Ectodermal cell (in vitro differentiated cells): Measurements from ENCODE around the gene CD40LG.
A peak's percentile ranks its signal among the peaks of the same experiment; 100 is the strongest.

ENCODE experiments used
- H3K27ac ChIP-seq: 2 replicates; pipeline ENCODE4 v1.7.0; 2013; ENCODE audit warnings: mild to moderate bottlenecking, low read depth, low read length; ENCODE audit not compliant: insufficient read depth, poor library complexity, severe bottlenecking
- H3K27me3 ChIP-seq: 2 replicates; pipeline ENCODE4 v1.7.0; 2013; ENCODE audit warnings: mild to moderate bottlenecking, low read length; ENCODE audit not compliant: insufficient read depth, control insufficient read depth, poor library complexity, severe bottlenecking
- H3K36me3 ChIP-seq: one replicate; pipeline ENCODE4 v1.7.0; 2013; ENCODE audit warnings: low read length; ENCODE audit not compliant: control insufficient read depth, insufficient read depth
- H3K4me1 ChIP-seq: one replicate; pipeline ENCODE4 v1.7.0; 2013; ENCODE audit warnings: low read length; ENCODE audit not compliant: control insufficient read depth, insufficient read depth
- H3K4me3 ChIP-seq: 2 replicates; pipeline ENCODE4 v1.7.0; 2013; ENCODE audit warnings: low read depth, low read length, control low read depth; ENCODE audit not compliant: insufficient read depth
- H3K9me3 ChIP-seq: 2 replicates; pipeline ENCODE4 v1.7.0; 2013; ENCODE audit warnings: mild to moderate bottlenecking, low read length, moderate library complexity; ENCODE audit not compliant: control insufficient read depth
- WGBS, 2 experiments: methylation state at CpG; one replicate each; pipeline ENCODE4 v1.1.7; 2013; ENCODE audit warnings: missing lambda C conversion rate in 2 of 2; 5-methylcytosine and 5-hydroxymethylcytosine counted together

The CD40LG gene

GRCh38 chrX:136666088-136666487 lies 18.1 kb downstream of the CD40LG start:
- H3K27me3 ChIP-seq = no peaks in the 10 kb centered on the region
- H3K36me3 ChIP-seq = no peaks in the 10 kb centered on the region
- H3K27ac ChIP-seq = no peak overlapping the region
- no peak overlapping the region for H3K4me3 ChIP-seq
- H3K9me3 ChIP-seq = no peaks in the 10 kb centered on the region
- H3K4me1 ChIP-seq = no peaks in the 10 kb centered on the region
- WGBS, 2 experiments = 80 to 100% methylated on average over 1 of the region's 1 CpG

GRCh38 chrX:136667446-136668168 lies 19.6 kb downstream of the CD40LG start:
- Histone ChIP-seq H3K27me3 (no peaks in the 10 kb centered on the region), H3K36me3 (no peaks in the 10 kb centered on the region), H3K27ac (no peak overlapping the region), H3K9me3 (no peaks in the 10 kb centered on the region), H3K4me1 (no peaks in the 10 kb centered on the region), H3K4me3 (no peak overlapping the region)
- 94 to 97% methylated on average over 5 to 10 of the region's 10 CpGs for WGBS, 2 experiments

GRCh38 chrX:136671006-136671610 lies 23.1 kb downstream of the CD40LG start:
- Histone ChIP-seq H3K27me3 (no peaks in the 10 kb centered on the region), H3K4me1 (no peaks in the 10 kb centered on the region), H3K9me3 (no peaks in the 10 kb centered on the region), H3K27ac (no peak overlapping the region), H3K36me3 (no peaks in the 10 kb centered on the region), H3K4me3 (no peak overlapping the region)
- 91 to 96% methylated on average over 2 of the region's 3 CpGs for WGBS, 2 experiments

GRCh38 chrX:136674270-136674985 lies 26.5 kb downstream of the CD40LG start:
- no peaks in the 10 kb centered on the region for H3K9me3 ChIP-seq
- no peaks in the 10 kb centered on the region for H3K27me3 ChIP-seq
- no peak overlapping the region for H3K4me3 ChIP-seq
- H3K4me1 ChIP-seq = no peaks in the 10 kb centered on the region
- 91 to 92% methylated on average over 3 to 5 of the region's 5 CpGs for WGBS, 2 experiments
- H3K27ac ChIP-seq = no peak overlapping the region
- no peaks in the 10 kb centered on the region for H3K36me3 ChIP-seq

GRCh38 chrX:136679531-136679930 lies 31.6 kb downstream of the CD40LG start:
- Histone ChIP-seq H3K27ac (no peak overlapping the region), H3K4me3 (no peak overlapping the region), H3K36me3 (no peaks in the 10 kb centered on the region), H3K4me1 (no peaks in the 10 kb centered on the region), H3K27me3 (no peaks in the 10 kb centered on the region), H3K9me3 (no peaks in the 10 kb centered on the region)
- WGBS, 2 experiments = 94 to 97% methylated on average over 5 of the region's 6 CpGs

- H3K36me3 ChIP-seq = no peaks in the 10 kb centered on the region
- H3K9me3 ChIP-seq = no peaks in the 10 kb centered on the region
- H3K27me3 ChIP-seq = no peaks in the 10 kb centered on the region
- WGBS, 2 experiments = 80 to 87% methylated on average over 2 to 5 of the region's 5 CpGs
- H3K4me1 ChIP-seq = peaks cover 1% of the 10 kb centered on the region
- H3K27ac ChIP-seq = no peak overlapping the region
- no peak overlapping the region for H3K4me3 ChIP-seq
These were observed 36.2 kb downstream of the CD40LG start for GRCh38 chrX:136684120-136684519.

- Histone ChIP-seq H3K27ac (no peak overlapping the region), H3K9me3 (no peaks in the 10 kb centered on the region), H3K27me3 (no peaks in the 10 kb centered on the region), H3K4me1 (peaks cover 11% of the 10 kb centered on the region), H3K36me3 (no peaks in the 10 kb centered on the region), H3K4me3 (no peak overlapping the region)
- WGBS, 2 experiments = no CpG with 5 or more reads among the region's 1 CpG
These were observed 39.5 kb downstream of the CD40LG start for GRCh38 chrX:136687457-136687856.

- H3K27ac ChIP-seq = peak overlapping the region; percentile 64
- 6 to 9% methylated on average over 6 of the region's 6 CpGs for WGBS, 2 experiments
- no peaks in the 10 kb centered on the region for H3K36me3 ChIP-seq
- no peaks in the 10 kb centered on the region for H3K9me3 ChIP-seq
- no peak overlapping the region for H3K4me3 ChIP-seq
- no peaks in the 10 kb centered on the region for H3K27me3 ChIP-seq
- H3K4me1 ChIP-seq = peaks cover 11% of the 10 kb centered on the region
These were observed 41.5 kb downstream of the CD40LG start for GRCh38 chrX:136689436-136689835.

GRCh38 chrX:136691028-136691809 lies 43.3 kb downstream of the CD40LG start:
- Histone ChIP-seq H3K36me3 (no peaks in the 10 kb centered on the region), H3K9me3 (no peaks in the 10 kb centered on the region), H3K4me1 (peaks cover 11% of the 10 kb centered on the region), H3K4me3 (no peak overlapping the region), H3K27me3 (no peaks in the 10 kb centered on the region), H3K27ac (no peak overlapping the region)
- 90 to 92% methylated on average over 1 to 2 of the region's 3 CpGs for WGBS, 2 experiments

GRCh38 chrX:136692271-136692670 lies 44.3 kb downstream of the CD40LG start:
- 95% methylated on average over 4 of the region's 4 CpGs for WGBS, 2 experiments
- Histone ChIP-seq H3K27me3 (no peaks in the 10 kb centered on the region), H3K36me3 (no peaks in the 10 kb centered on the region), H3K27ac (no peak overlapping the region), H3K4me3 (no peak overlapping the region), H3K4me1 (peaks cover 11% of the 10 kb centered on the region), H3K9me3 (no peaks in the 10 kb centered on the region)
